NCI-H2081 treated with DMSO at 0.1 percent for 48 hours (cell line): ENCODE measurements around the gene WIZ.
"Not testable (repeated sequence)": the region's sequence is repeated elsewhere in the genome, so short reads cannot be mapped to it uniquely, and the experiment has no call there.

Experiments used
- DNase-seq: peaks from one replicate; lab custom pipeline; 2025; lab: John Stamatoyannopoulos, UW

Gene WIZ

GRCh38 chr19:15449620-15450527, at the start of gene WIZ:
Gene WIZ, minus strand, starts transcription at chr19:15449956. Its CDS starts 1,649 bp downstream, at chr19:15448307.
- no peak for DNase-seq

GRCh38 chr19:15498910-15499309, 49.2 kb upstream of the WIZ start:
- no peak for DNase-seq

GRCh38 chr19:15498156-15498858, 48.6 kb upstream of the WIZ start:
- DNase-seq: no peak

GRCh38 chr19:15495151-15495550, 45.4 kb upstream of the WIZ start:
- no peak for DNase-seq

GRCh38 chr19:15488489-15489226, 38.9 kb upstream of the WIZ start:
- no peak for DNase-seq

GRCh38 chr19:15487038-15487437, 37.3 kb upstream of the WIZ start:
- no peak for DNase-seq

- not testable (repeated sequence) for DNase-seq
These were observed 36.0 kb upstream of the WIZ start for GRCh38 chr19:15485768-15486167.

GRCh38 chr19:15480996-15481395, 31.2 kb upstream of the WIZ start:
- not testable (repeated sequence) for DNase-seq

GRCh38 chr19:15479391-15480345, 29.9 kb upstream of the WIZ start, which contains the start of gene PGLYRP2:
Gene PGLYRP2, minus strand, starts transcription at chr19:15479501. Its CDS starts 130 bp downstream, at chr19:15479371.
- DNase-seq: no peak

- no peak for DNase-seq
These were observed 26.6 kb upstream of the WIZ start for GRCh38 chr19:15476325-15476724.

GRCh38 chr19:15475611-15476010, 25.9 kb upstream of the WIZ start:
- no peak for DNase-seq

- no peak for DNase-seq
These were observed 25.4 kb upstream of the WIZ start for GRCh38 chr19:15475169-15475568.

GRCh38 chr19:15473821-15474220, 24.1 kb upstream of the WIZ start:
- DNase-seq: not testable (repeated sequence)

- DNase-seq: no peak
These were observed 21.9 kb upstream of the WIZ start for GRCh38 chr19:15471639-15472101.

GRCh38 chr19:15469513-15470297, 19.9 kb upstream of the WIZ start:
- no peak for DNase-seq

- DNase-seq: no peak
These were observed 19.1 kb upstream of the WIZ start for GRCh38 chr19:15468675-15469512.

GRCh38 chr19:15467734-15468214, 18.0 kb upstream of the WIZ start:
- no peak for DNase-seq

GRCh38 chr19:15466851-15467733, 17.3 kb upstream of the WIZ start:
- DNase-seq: no peak
